Brain pericyte (primary cell): ENCODE results near the gene XRCC4.
"Not testable (repeated sequence)": the region's sequence is repeated elsewhere in the genome, so short reads cannot be mapped to it uniquely, and the experiment has no call there.

Source experiments
- DNase-seq: peaks from one replicate; pipeline ENCODE4 v3.0.0-alpha.2; 2012; ENCODE audit warnings: low read depth, low spot score

XRCC4 gene

GRCh38 chr5:83345423-83345822 is 268.1 kb downstream of the XRCC4 start:
- no peak for DNase-seq

- DNase-seq: no peak
These were observed 271.0 kb downstream of the XRCC4 start for GRCh38 chr5:83348281-83348780.

DNA sequence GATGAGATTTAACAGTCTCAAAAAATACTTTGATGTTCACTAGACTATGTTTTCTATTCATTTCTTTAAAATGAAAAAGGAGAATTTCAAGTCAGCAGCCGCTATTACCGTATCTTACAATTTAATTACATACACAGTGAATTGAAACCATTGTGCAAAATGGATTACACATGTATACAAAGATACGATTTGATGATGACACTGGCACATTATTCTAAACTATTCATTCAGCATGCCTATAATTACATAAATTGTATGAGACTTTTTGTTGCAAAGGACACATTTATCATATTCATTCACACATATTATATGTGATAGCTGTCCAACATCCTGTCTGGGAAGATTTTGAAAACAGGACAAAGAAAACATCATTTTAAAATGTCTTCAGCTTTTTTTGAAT is 275.9 kb downstream of the XRCC4 start:
- DNase-seq: no peak

GRCh38 chr5:83353774-83354173 is 276.4 kb downstream of the XRCC4 start:
- no peak for DNase-seq

GRCh38 chr5:83354958-83355357 is 277.6 kb downstream of the XRCC4 start:
- DNase-seq: no peak

GRCh38 chr5:83355482-83356014 is 278.2 kb downstream of the XRCC4 start:
- DNase-seq: not testable (repeated sequence)

- no peak for DNase-seq
These were observed 280.4 kb downstream of the XRCC4 start for GRCh38 chr5:83357621-83358231.

- DNase-seq: no peak
These were observed 283.2 kb downstream of the XRCC4 start for GRCh38 chr5:83360573-83360972.

- DNase-seq: no peak
These were observed 285.2 kb downstream of the XRCC4 start for GRCh38 chr5:83362526-83362925.

DNA sequence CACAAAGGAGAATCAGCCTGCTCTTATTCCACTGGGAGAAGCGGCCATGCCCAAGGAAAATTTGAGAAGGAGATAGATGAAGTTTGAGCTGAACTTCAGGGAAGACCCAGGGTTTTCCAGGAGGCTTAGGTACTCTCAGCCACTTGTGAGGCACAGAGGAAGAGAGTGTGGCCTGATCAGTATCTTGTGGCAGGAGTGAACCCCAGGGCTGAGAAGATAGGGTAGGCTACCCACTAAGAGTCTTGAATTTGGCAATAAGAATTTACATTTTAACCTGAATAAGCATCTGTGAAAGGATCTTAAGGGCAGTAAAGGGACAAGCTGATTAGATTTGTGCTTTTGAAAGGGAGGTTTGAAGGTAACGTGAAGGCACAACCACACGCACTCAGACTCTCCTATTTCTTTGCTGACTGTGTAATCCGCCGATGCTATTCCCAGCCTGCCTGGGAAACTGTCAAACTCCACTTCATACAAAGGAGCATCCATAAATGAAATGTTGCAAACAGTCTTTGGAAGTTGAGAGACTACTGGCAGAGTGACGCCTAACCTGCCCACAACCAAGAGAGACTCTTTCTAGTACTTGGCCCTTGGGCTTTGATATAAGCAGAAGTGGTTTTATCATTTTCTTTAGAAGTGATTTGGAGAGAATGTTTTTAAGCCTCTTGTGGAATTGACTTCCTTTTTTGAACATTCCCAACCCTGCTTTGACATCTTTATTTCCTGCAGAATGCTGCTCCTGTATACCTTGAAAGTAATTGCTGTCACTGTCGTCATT is 286.0 kb downstream of the XRCC4 start:
- no peak for DNase-seq

GRCh38 chr5:83363886-83364275 is 286.5 kb downstream of the XRCC4 start:
- DNase-seq: no peak

GRCh38 chr5:83364312-83365299 is 287.3 kb downstream of the XRCC4 start:
- DNase-seq: no peak

GRCh38 chr5:83368319-83368718 is 291.0 kb downstream of the XRCC4 start:
- peak; percentile 29 for DNase-seq

DNA sequence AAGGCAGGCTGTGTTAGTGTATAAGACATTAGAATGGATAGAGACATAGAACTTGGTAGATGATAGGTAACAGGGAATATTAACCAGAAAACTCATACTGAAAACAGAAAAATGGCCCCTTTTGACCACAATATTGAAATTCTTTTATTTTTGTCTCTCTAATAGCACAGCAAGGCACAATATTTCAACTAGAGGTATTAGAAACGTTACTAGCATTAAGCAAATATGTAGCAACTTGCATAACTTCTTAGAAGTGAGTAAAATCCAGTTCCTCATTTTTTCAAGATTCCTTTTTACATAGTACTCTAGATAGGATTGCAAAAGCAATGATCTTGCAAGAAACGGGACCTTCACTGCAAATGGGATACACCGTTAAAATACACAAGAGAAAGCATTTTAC is 291.5 kb downstream of the XRCC4 start:
- DNase-seq: no peak

- DNase-seq: no peak
These were observed 293.6 kb downstream of the XRCC4 start for GRCh38 chr5:83370957-83371356.

GRCh38 chr5:83371726-83372125 is 294.4 kb downstream of the XRCC4 start:
- no peak for DNase-seq

- no peak for DNase-seq
These were observed 297.2 kb downstream of the XRCC4 start for GRCh38 chr5:83374547-83374946.

GRCh38 chr5:83375049-83375745 is 297.9 kb downstream of the XRCC4 start:
- DNase-seq: no peak

- DNase-seq: no peak
These were observed 299.1 kb downstream of the XRCC4 start for GRCh38 chr5:83376461-83376860.

GRCh38 chr5:83377131-83377865 is 300.0 kb downstream of the XRCC4 start:
- DNase-seq: no peak
